ENCODE results near the gene ZSCAN30. TPM values are rescaled to one million over a fixed set of nuclear protein-coding genes. Genes with fewer than 3 reads are reported as not detected.

The ZSCAN30 gene
- total and polyA plus RNA-seq, 2 of the 13 experiments (the other 11 are each of a cell fraction or from before 2014, with no cell fraction given), result 7.4 to 7.7 TPM

- Histone ChIP-seq H2AFZ (ENCODE audit: low read length) (no peak overlapping the region), H3K9me3 (ENCODE audit: low read length) (no peaks in the 10 kb centered on the region), H4K20me1 (ENCODE audit: insufficient read depth, low read length) (no peaks in the 10 kb centered on the region), H3K27ac (ENCODE audit: extremely low read length, insufficient read depth, low read length) (no peak overlapping the region), H3K27me3 (ENCODE audit: control insufficient read depth in 1 of 2, insufficient read depth in 2 of 2, low read length in 2 of 2) (no peaks in the 10 kb centered on the region; a peak in 1 of 5 replicates), H3K4me3 (replicated peaks in 1 of 3; ENCODE audit: insufficient read depth in 1 of 3, low read depth in 2 of 3, low read length in 3 of 3) (no peak overlapping the region), H3K9ac (ENCODE audit: insufficient read depth, low read depth, low read length) (no peak overlapping the region), H3K4me1 (ENCODE audit: insufficient read depth, low read length) (peaks cover 17% of the 10 kb centered on the region), H3K79me2 (ENCODE audit: insufficient read depth, low read length) (no peaks in the 10 kb centered on the region), H3K4me2 (ENCODE audit: low read depth, low read length) (no peak overlapping the region), H3K36me3 (replicated peaks in 1 of 2; ENCODE audit: control insufficient read depth in 1 of 2, insufficient read depth in 2 of 2, low read length in 2 of 2) (peaks cover 0 to 25% of the 10 kb centered on the region in 2 experiments; a peak in 3 of 5 replicates)
- TF ChIP-seq ZNF775 (CRISPR knock-in tag; IDR thresholded peaks at IDR 0.05; ENCODE audit: borderline replicate concordance) (no peak), CEBPB (IDR thresholded peaks at IDR 0.05; ENCODE audit: borderline replicate concordance, low read depth, low read length) (peak; percentile 42; the same call in 1 of the 2 replicates)
- in situ Hi-C loops (cut with HindIII; ENCODE audit: extremely low pct_ligation_motif_present, low pct_unique_long_range_greater_than_20kb) (no loop called here), intact Hi-C loops (cut with micrococcal nuclease; ENCODE audit: unreplicated experiment) (no loop called here)
- no peak for FAIRE-seq
- no peak for DNase-seq (ENCODE audit: low spot score)
- BruUV-seq (replicated peaks), result no TSS peak
- 99% methylated on average over 4 of the region's 4 CpGs for WGBS (ENCODE audit: low lambda C conversion rate)
- CTCF ChIA-PET (ENCODE audit: low intra/inter-chr PET ratio, low total read pairs), result no interaction called here
- ATAC-seq, result no peak
- POLR2A ChIA-PET, result no interaction called here
Observed at GRCh38 chr18:35244671-35245070, 45.4 kb downstream of the ZSCAN30 start.

- Histone ChIP-seq H3K4me2 (ENCODE audit: low read depth, low read length) (peak overlapping the region; percentile 77; the same call in 1 of the 2 replicates), H3K4me1 (ENCODE audit: insufficient read depth, low read length) (peaks cover 10% of the 10 kb centered on the region), H2AFZ (ENCODE audit: low read length) (no peak overlapping the region), H3K79me2 (ENCODE audit: insufficient read depth, low read length) (no peaks in the 10 kb centered on the region), H3K36me3 (replicated peaks in 1 of 2; ENCODE audit: control insufficient read depth in 1 of 2, insufficient read depth in 2 of 2, low read length in 2 of 2) (peaks cover 0 to 19% of the 10 kb centered on the region in 2 experiments; a peak in 3 of 5 replicates), H3K9me3 (ENCODE audit: low read length) (no peaks in the 10 kb centered on the region), H3K4me3 (replicated peaks in 1 of 3; ENCODE audit: insufficient read depth in 1 of 3, low read depth in 2 of 3, low read length in 3 of 3) (no peak overlapping the region), H3K27ac (ENCODE audit: extremely low read length, insufficient read depth, low read length) (no peak overlapping the region), H3K9ac (ENCODE audit: insufficient read depth, low read depth, low read length) (no peak overlapping the region), H4K20me1 (ENCODE audit: insufficient read depth, low read length) (no peaks in the 10 kb centered on the region), H3K27me3 (ENCODE audit: control insufficient read depth in 1 of 2, insufficient read depth in 2 of 2, low read length in 2 of 2) (no peaks in the 10 kb centered on the region; a peak in 1 of 5 replicates)
- intact Hi-C loops (cut with micrococcal nuclease; ENCODE audit: unreplicated experiment), result no loop called here
- BruUV-seq (replicated peaks), result no TSS peak
- no peak for FAIRE-seq
- no peak for ATAC-seq
- DNase-seq (ENCODE audit: low spot score), result no peak
- TF ChIP-seq FOXO1 (CRISPR knock-in tag; IDR thresholded peaks at IDR 0.05) (no peak), SP5 (CRISPR knock-in tag; IDR thresholded peaks at IDR 0.05; ENCODE audit: borderline replicate concordance, low read depth) (no peak), SP4 (CRISPR knock-in tag; IDR thresholded peaks at IDR 0.05) (no peak), MAFF (IDR thresholded peaks at IDR 0.05; ENCODE audit: low read depth, low read length) (0 out of 2 replicates have a peak, but pooled peaks have one; percentile 20), ZNF562 (CRISPR knock-in tag; IDR thresholded peaks at IDR 0.05; ENCODE audit: borderline replicate concordance) (no peak), ZKSCAN5 (CRISPR knock-in tag; IDR thresholded peaks at IDR 0.05) (no peak), RXRB (CRISPR knock-in tag; IDR thresholded peaks at IDR 0.05; ENCODE audit: borderline replicate concordance) (no peak), MAFK (conservative IDR thresholded peaks at IDR 0.05 in 1 of 2, IDR thresholded peaks at IDR 0.05 in 1 of 2; ENCODE audit: low read length in 2 of 2) (peak in 1 of 2 experiments; percentile 52; a peak in 2 of 4 replicates), SRSF4 (IDR thresholded peaks at IDR 0.05; ENCODE audit: low read depth, low read length, poor library complexity, severe bottlenecking) (no peak), TCF7L2 (IDR thresholded peaks at IDR 0.05; ENCODE audit: low read depth, low read length) (no peak)
- WGBS (ENCODE audit: low lambda C conversion rate), result 98% methylated on average over 6 of the region's 6 CpGs
- ChIA-PET POLR2A (no interaction called here), CTCF (ENCODE audit: low intra/inter-chr PET ratio, low total read pairs) (no interaction called here)
- in situ Hi-C loops (cut with HindIII; ENCODE audit: extremely low pct_ligation_motif_present, low pct_unique_long_range_greater_than_20kb), result no loop called here
Observed at GRCh38 chr18:35242426-35242825, 47.6 kb downstream of the ZSCAN30 start.

Measured in HepG2 (cell line).